ENCODE results near the gene VMAC. TPM values are rescaled to one million over a fixed set of nuclear protein-coding genes. Genes with fewer than 3 reads are reported as not detected.

The VMAC gene
- total RNA-seq, 4 donors from 2014 or later = 0.65 to 13.0 (median 5.6) TPM

DNA sequence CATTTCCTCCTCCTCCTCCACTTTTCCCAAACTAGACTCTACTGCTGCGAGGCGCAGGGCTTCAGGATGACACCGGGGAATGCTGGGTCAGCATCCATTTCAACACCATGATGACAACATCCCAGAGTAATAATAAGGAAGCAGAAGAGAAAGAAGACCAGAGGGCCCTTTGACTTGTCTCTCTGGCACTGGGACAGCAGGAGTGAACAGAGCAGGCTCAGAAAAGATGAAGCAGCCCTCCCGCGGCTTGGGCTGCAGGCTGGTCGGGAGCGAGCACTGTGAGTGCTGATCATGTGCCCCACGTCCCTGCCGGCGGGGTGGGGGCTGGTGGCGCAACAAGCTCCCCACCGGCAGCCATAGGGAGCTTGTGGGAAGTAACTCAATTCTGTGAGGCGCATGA lies 42.8 kb downstream of the VMAC start:
- no peak for TF ChIP-seq CTCF (IDR thresholded peaks at IDR 0.05; ENCODE audit: low read depth)

GRCh38 chr19:5948752-5949564 lies 44.3 kb downstream of the VMAC start:
- no peak for TF ChIP-seq CTCF (IDR thresholded peaks at IDR 0.05; ENCODE audit: low read depth)

DNA sequence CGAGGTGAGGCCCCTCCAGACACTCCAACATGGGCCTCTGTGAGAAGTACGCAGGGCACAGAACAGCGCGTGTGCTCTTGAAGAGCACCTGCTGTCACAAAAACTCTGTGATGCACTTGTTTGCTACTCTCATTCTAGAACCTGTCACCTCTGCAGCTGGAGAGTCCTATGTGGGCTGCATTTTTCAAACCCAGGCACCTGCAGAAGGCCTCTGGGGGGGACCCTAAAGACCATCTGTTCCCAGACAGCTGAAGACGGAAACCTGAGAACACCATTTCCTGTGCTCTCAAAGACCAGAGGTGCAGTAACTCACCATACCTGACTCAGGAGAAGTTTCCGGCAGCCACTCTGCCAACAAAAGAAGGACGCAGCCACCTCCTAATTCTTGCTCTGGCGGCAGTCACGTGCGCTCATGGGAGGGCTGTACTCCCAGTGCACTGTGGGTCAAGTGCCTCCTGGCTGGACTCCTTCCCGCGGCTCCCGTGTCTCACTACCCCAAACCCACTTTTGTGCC lies 45.2 kb downstream of the VMAC start:
- TF ChIP-seq CTCF (IDR thresholded peaks at IDR 0.05; ENCODE audit: low read depth) = no peak

DNA sequence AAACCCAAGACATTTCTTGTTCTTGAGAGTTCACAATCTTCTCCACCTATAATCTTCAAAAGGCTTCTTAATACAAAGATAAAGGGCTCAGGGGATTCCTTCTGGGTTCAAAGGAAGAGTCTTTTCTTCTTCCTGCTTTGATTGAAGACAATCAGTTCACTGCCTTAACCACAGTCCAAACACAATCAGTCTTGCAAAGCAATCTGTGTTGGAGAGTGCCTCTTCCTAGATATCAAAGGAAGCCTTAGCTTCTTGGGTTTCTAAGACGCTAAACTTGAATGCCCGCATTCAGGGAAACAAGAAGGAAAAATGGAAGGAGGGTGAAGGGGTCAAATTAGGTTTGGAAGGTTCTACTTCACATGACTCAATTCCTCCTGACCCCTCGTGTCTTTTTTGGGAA lies 46.1 kb downstream of the VMAC start:
- no peak for TF ChIP-seq CTCF (IDR thresholded peaks at IDR 0.05; ENCODE audit: low read depth)

DNA sequence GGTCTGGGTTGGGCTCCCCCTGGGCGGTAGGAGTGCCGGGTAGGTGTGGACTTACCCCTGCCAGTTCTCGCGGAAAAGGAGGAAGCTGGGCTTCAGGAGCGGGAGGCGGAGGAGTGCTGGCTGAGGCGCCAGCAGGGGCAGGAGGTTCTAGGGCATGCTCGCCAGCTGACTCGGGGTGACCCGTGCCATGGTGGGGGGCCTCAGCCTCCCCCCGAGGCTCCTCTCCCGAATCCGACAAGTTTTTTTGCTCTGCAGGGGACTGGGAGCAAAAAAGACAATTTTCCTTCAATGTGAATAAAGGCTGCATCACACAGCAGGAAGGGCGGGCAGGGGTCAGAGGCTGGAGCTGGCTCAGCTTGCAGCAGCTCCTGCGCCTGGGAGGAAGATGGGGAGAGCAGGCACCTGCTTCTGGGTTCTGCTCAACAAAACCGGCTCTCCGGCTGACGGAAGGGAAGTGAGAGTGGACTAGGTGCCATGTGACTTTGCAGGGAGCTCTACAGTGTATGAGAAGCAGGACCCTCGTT lies 46.7 kb downstream of the VMAC start:
- no peak for TF ChIP-seq CTCF (IDR thresholded peaks at IDR 0.05; ENCODE audit: low read depth)

GRCh38 chr19:5952193-5953029 lies 47.7 kb downstream of the VMAC start:
- TF ChIP-seq CTCF (IDR thresholded peaks at IDR 0.05; ENCODE audit: low read depth) = no peak
